Measurements from ENCODE around the gene PCGF3.

The PCGF3 gene

GRCh38 chr4:788006-788635 lies 82.5 kb downstream of the PCGF3 start:
- Histone ChIP-seq H3K27me3 (ENCODE audit: low read depth, low read length) (no peaks in the 10 kb centered on the region), H3K79me2 (ENCODE audit: low read length) (no peaks in the 10 kb centered on the region), H3K4me3 (ENCODE audit: low read length) (no peak overlapping the region), H4K20me1 (ENCODE audit: insufficient read depth, low read length) (no peaks in the 10 kb centered on the region), H3K4me1 (ENCODE audit: low read length) (peaks cover 4% of the 10 kb centered on the region; the same call in 1 of the 2 replicates), H3K9ac (ENCODE audit: low read length) (no peak overlapping the region), H2AFZ (ENCODE audit: low read depth, low read length) (no peak overlapping the region), H3K9me3 (ENCODE audit: insufficient read depth, low read length) (no peaks in the 10 kb centered on the region), H3K27ac (ENCODE audit: low read length) (no peak overlapping the region), H3K36me3 (replicated peaks; ENCODE audit: low read depth, low read length) (no peaks in the 10 kb centered on the region), H3K4me2 (ENCODE audit: low read length) (no peak overlapping the region)
- TF ChIP-seq EZH2phosphoT487 (IDR thresholded peaks at IDR 0.05; ENCODE audit: low read depth) (no peak), CTCF (IDR thresholded peaks at IDR 0.05; ENCODE audit: low read depth, low read length) (no peak)

- Histone ChIP-seq H3K9ac (ENCODE audit: low read length) (no peak overlapping the region), H2AFZ (ENCODE audit: low read depth, low read length) (no peak overlapping the region), H3K4me3 (ENCODE audit: low read length) (no peak overlapping the region), H3K4me1 (ENCODE audit: low read length) (peaks cover 4% of the 10 kb centered on the region; the same call in 1 of the 2 replicates), H3K36me3 (replicated peaks; ENCODE audit: low read depth, low read length) (no peaks in the 10 kb centered on the region), H4K20me1 (ENCODE audit: insufficient read depth, low read length) (no peaks in the 10 kb centered on the region), H3K9me3 (ENCODE audit: insufficient read depth, low read length) (no peaks in the 10 kb centered on the region), H3K4me2 (ENCODE audit: low read length) (no peak overlapping the region), H3K27me3 (ENCODE audit: low read depth, low read length) (peaks cover 6% of the 10 kb centered on the region), H3K27ac (ENCODE audit: low read length) (no peak overlapping the region), H3K79me2 (ENCODE audit: low read length) (no peaks in the 10 kb centered on the region)
- no peak for TF ChIP-seq CTCF (IDR thresholded peaks at IDR 0.05; ENCODE audit: low read depth, low read length)
- TF ChIP-seq EZH2phosphoT487 (IDR thresholded peaks at IDR 0.05; ENCODE audit: low read depth): no peak
Measured at GRCh38 chr4:788636-789297, 83.1 kb downstream of the PCGF3 start.

GRCh38 chr4:789571-790465 lies 84.2 kb downstream of the PCGF3 start:
- H4K20me1 ChIP-seq (ENCODE audit: insufficient read depth, low read length): no peaks in the 10 kb centered on the region
- TF ChIP-seq CTCF (IDR thresholded peaks at IDR 0.05; ENCODE audit: low read depth, low read length) (no peak), EZH2phosphoT487 (IDR thresholded peaks at IDR 0.05; ENCODE audit: low read depth) (no peak)
- peaks cover 15% of the 10 kb centered on the region for H3K27me3 ChIP-seq (ENCODE audit: low read depth, low read length)
- H2AFZ ChIP-seq (ENCODE audit: low read depth, low read length): no peak overlapping the region
- H3K27ac ChIP-seq (ENCODE audit: low read length): no peak overlapping the region
- H3K4me2 ChIP-seq (ENCODE audit: low read length): no peak overlapping the region
- no peak overlapping the region for H3K9ac ChIP-seq (ENCODE audit: low read length)
- H3K9me3 ChIP-seq (ENCODE audit: insufficient read depth, low read length): no peaks in the 10 kb centered on the region
- no peak overlapping the region for H3K4me3 ChIP-seq (ENCODE audit: low read length)
- peaks cover 4% of the 10 kb centered on the region; the same call in 1 of the 2 replicates for H3K4me1 ChIP-seq (ENCODE audit: low read length)
- H3K79me2 ChIP-seq (ENCODE audit: low read length): no peaks in the 10 kb centered on the region
- no peaks in the 10 kb centered on the region for H3K36me3 ChIP-seq (replicated peaks; ENCODE audit: low read depth, low read length)

- no peaks in the 10 kb centered on the region for H3K9me3 ChIP-seq (ENCODE audit: insufficient read depth, low read length)
- H3K27me3 ChIP-seq (ENCODE audit: low read depth, low read length): peaks cover 15% of the 10 kb centered on the region
- no peaks in the 10 kb centered on the region for H3K79me2 ChIP-seq (ENCODE audit: low read length)
- no peak overlapping the region for H3K4me3 ChIP-seq (ENCODE audit: low read length)
- no peaks in the 10 kb centered on the region for H3K36me3 ChIP-seq (replicated peaks; ENCODE audit: low read depth, low read length)
- peaks cover 4% of the 10 kb centered on the region; the same call in 1 of the 2 replicates for H3K4me1 ChIP-seq (ENCODE audit: low read length)
- H3K4me2 ChIP-seq (ENCODE audit: low read length): no peak overlapping the region
- H2AFZ ChIP-seq (ENCODE audit: low read depth, low read length): no peak overlapping the region
- H3K9ac ChIP-seq (ENCODE audit: low read length): no peak overlapping the region
- H3K27ac ChIP-seq (ENCODE audit: low read length): no peak overlapping the region
- H4K20me1 ChIP-seq (ENCODE audit: insufficient read depth, low read length): no peaks in the 10 kb centered on the region
- TF ChIP-seq EZH2phosphoT487 (IDR thresholded peaks at IDR 0.05; ENCODE audit: low read depth) (no peak), CTCF (IDR thresholded peaks at IDR 0.05; ENCODE audit: low read depth, low read length) (no peak)
Measured at GRCh38 chr4:790466-790820, 84.8 kb downstream of the PCGF3 start.

Data from OCI-LY3 (cell line).